Sigmoid colon (tissue), 7 donors: ENCODE measurements around the gene ADCY2. TPM values are rescaled to one million over a fixed set of nuclear protein-coding genes. Genes with fewer than 3 reads are reported as not detected.

Experiments used
- DNase-seq: peaks from one replicate; pipeline ENCODE4 v3.0.0-alpha.2; 2019
- H3K27ac ChIP-seq, 4 donors: fragments of 200-600 bp; sonication (generic); one replicate each; pipeline ENCODE4 v1.5.1; 2016 to 2019; ENCODE audit warnings: mild to moderate bottlenecking in 1 of 4
- H3K27me3 ChIP-seq, 3 donors: fragments of 200-600 bp; sonication (generic); one replicate each; pipeline ENCODE4 v1.5.1; 2019; ENCODE audit warnings: mild to moderate bottlenecking in 1 of 3
- H3K36me3 ChIP-seq, 4 donors: fragments of 200-600 bp; sonication (generic); one replicate each; pipeline ENCODE4 v1.5.1; 2016 to 2019
- H3K4me1 ChIP-seq, 4 donors: fragments of 200-600 bp; sonication (generic); one replicate each; pipeline ENCODE4 v1.5.1; 2017 to 2019
- H3K4me3 ChIP-seq, 4 donors: fragments of 200-600 bp; sonication (generic); one replicate each; pipeline ENCODE4 v1.5.1; 2017 to 2019; ENCODE audit warnings: mild to moderate bottlenecking in 2 of 4, moderate library complexity in 1 of 4
- H3K9me3 ChIP-seq, 4 donors: fragments of 200-600 bp in 3 of 4; sonication (generic) in 3 of 4; one replicate each; pipeline versions ENCODE4 v1.5.1 to v1.6.1; 2013 to 2019
- EP300 ChIP-seq, 4 donors: sonication (generic); formaldehyde crosslinking; IDR thresholded peaks; one replicate each; pipeline ENCODE4 v1.6.1; 2017; ENCODE audit warnings: antibody characterized with exemption in 4 of 4
- POLR2A ChIP-seq, 2 donors: fragments of 450-650 bp; IDR thresholded peaks; one replicate each; pipeline ENCODE4 v1.6.1; 2016; ENCODE audit warnings: antibody characterized with exemption in 2 of 2, mild to moderate bottlenecking in 2 of 2, moderate library complexity in 2 of 2
- POLR2AphosphoS5 ChIP-seq, 4 donors: sonication (generic); formaldehyde crosslinking; IDR thresholded peaks; one replicate each; pipeline ENCODE4 v1.6.1; 2017; ENCODE audit warnings: antibody characterized with exemption in 4 of 4
- WGBS, 2 donors: extraction: QIAGEN DNeasy Blood & Tissue Kit; methylation state at CpG; one replicate each; pipeline ENCODE4 v1.1.7; 2013; 5-methylcytosine and 5-hydroxymethylcytosine counted together
- intact Hi-C: fragments of 100-400 bp; cut with DNase I; formaldehyde crosslinking; loops from one replicate; pipeline ENCODE4 v1.15.1; 2023
- polyA plus RNA-seq, 3 donors: library from polyadenylated mRNA; stranded (reverse); fragments of 200-250 nt; gene quantifications; one replicate each; pipeline ENCODE4 v1.2.3, GENCODE V29; 2013
- total RNA-seq, 4 donors: library from RNA; depleted of rRNA; stranded (reverse); fragments of >200 nt; gene quantifications; one replicate each; pipeline ENCODE4 v1.1.0, GENCODE V29; 2016
- TF ChIP-seq, protein P1 (sequence below), 4 experiments: fragments of 450-650 bp in 3 of 4; fragments of 200-600 bp in 1 of 4; IDR thresholded peaks; one replicate each; pipeline ENCODE4 v1.5.1; 2016 to 2019; ENCODE audit warnings: antibody characterized with exemption in 4 of 4, mild to moderate bottlenecking in 3 of 4, moderate library complexity in 2 of 4
- donor health status: healthy with polysubstance abuse.
- donor health status: Bipolar disorder and iron deficiency.
- donor health status: healthy.

ADCY2 gene
- total and polyA plus RNA-seq, 7 donors: 0.69 to 9.5 (median 4.4) TPM

DNA sequence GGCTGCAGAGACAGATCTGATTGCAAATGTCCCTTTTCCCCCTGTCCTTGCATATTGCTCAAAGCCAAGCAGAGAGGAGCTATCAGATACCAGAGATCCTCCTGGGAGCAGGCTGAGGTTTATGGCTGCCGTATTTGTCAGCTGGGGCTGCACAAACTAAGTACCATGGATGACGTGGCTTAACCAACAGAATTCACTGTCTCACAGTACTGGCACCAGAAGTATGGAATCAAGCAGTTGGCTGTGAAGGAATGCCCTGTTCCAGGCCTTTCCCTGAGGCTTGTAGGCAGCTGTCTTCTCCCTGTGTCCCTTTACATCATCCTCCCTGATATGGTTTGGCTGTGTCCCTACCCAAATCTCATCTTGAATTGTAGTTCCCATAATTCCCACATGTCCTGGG lies 452.4 kb downstream of the ADCY2 start:
- no peak overlapping the region for H3K4me3 ChIP-seq
- WGBS, 2 donors: 56 to 73% methylated on average over 2 of the region's 2 CpGs

GRCh38 chr5:7849681-7850394 lies 453.9 kb downstream of the ADCY2 start:
- intact Hi-C loops: no loop called here
- Histone ChIP-seq H3K27ac (no peak overlapping the region), H3K4me1 (peaks cover 0 to 19% (median 17%) of the 10 kb centered on the region in 4 donors), H3K36me3 (no peaks in the 10 kb centered on the region), H3K4me3 (peak overlapping the region; percentile 13 to 61 (median 53)), H3K27me3 (peaks cover 7 to 45% (median 26%) of the 10 kb centered on the region in 3 donors), H3K9me3 (no peaks in the 10 kb centered on the region)
- 3 to 4% methylated on average over 44 of the region's 44 CpGs for WGBS, 2 donors
- peak; percentile 66 for DNase-seq
- TF ChIP-seq EP300 (IDR thresholded peaks at IDR 0.05): no peak
- no peak for TF ChIP-seq POLR2AphosphoS5 (IDR thresholded peaks at IDR 0.05)
- TF ChIP-seq, protein P1, sequence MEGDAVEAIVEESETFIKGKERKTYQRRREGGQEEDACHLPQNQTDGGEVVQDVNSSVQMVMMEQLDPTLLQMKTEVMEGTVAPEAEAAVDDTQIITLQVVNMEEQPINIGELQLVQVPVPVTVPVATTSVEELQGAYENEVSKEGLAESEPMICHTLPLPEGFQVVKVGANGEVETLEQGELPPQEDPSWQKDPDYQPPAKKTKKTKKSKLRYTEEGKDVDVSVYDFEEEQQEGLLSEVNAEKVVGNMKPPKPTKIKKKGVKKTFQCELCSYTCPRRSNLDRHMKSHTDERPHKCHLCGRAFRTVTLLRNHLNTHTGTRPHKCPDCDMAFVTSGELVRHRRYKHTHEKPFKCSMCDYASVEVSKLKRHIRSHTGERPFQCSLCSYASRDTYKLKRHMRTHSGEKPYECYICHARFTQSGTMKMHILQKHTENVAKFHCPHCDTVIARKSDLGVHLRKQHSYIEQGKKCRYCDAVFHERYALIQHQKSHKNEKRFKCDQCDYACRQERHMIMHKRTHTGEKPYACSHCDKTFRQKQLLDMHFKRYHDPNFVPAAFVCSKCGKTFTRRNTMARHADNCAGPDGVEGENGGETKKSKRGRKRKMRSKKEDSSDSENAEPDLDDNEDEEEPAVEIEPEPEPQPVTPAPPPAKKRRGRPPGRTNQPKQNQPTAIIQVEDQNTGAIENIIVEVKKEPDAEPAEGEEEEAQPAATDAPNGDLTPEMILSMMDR (IDR thresholded peaks at IDR 0.05): no peak
- TF ChIP-seq POLR2A (IDR thresholded peaks at IDR 0.05): no peak

More for the DNA sequence above, 452.4 kb downstream of the ADCY2 start:
- Histone ChIP-seq H3K36me3 (no peaks in the 10 kb centered on the region), H3K27ac (no peak overlapping the region), H3K4me1 (peaks cover 0 to 19% (median 17%) of the 10 kb centered on the region in 4 donors), H3K9me3 (no peaks in the 10 kb centered on the region), H3K27me3 (peaks cover 7 to 45% (median 26%) of the 10 kb centered on the region in 3 donors)
- TF ChIP-seq, protein P1 (IDR thresholded peaks at IDR 0.05): no peak
- TF ChIP-seq EP300 (IDR thresholded peaks at IDR 0.05) (no peak), POLR2AphosphoS5 (IDR thresholded peaks at IDR 0.05) (no peak)
- intact Hi-C loops: no loop called here
- DNase-seq: no peak

GRCh38 chr5:7850395-7851239 lies 454.7 kb downstream of the ADCY2 start, which contains the start of gene CFAP90:
Gene CFAP90 (minus strand): TSS chr5:7851133. CDS start chr5:7851021, 112 bp downstream.
- no peaks in the 10 kb centered on the region for H3K9me3 ChIP-seq
- DNase-seq: no peak

DNA sequence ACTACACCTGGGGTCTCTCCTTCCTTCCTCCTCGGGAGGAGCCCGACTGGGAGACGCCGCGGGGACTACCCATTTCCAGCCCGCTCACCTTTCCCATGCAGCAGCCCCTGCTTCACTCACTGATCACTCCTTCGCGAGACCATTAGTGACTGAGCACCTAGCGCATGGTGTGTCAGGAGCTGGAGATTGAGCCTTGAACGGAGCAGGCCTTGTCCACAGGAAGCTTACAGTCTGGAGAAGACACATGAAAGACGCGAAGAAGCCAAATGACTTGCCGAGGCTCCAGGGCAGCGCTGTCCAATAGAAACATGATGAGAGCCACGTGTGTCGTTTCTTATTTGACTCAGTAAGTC lies 455.3 kb downstream of the ADCY2 start:
- peaks cover 7 to 45% (median 26%) of the 10 kb centered on the region in 3 donors for H3K27me3 ChIP-seq
- H3K36me3 ChIP-seq: no peaks in the 10 kb centered on the region
- 63 to 65% methylated on average over 16 of the region's 16 CpGs for WGBS, 2 donors
- peaks cover 0 to 19% (median 17%) of the 10 kb centered on the region in 4 donors for H3K4me1 ChIP-seq
- TF ChIP-seq, protein P1 (IDR thresholded peaks at IDR 0.05): no peak
- TF ChIP-seq POLR2AphosphoS5 (IDR thresholded peaks at IDR 0.05): no peak
- no peak for TF ChIP-seq POLR2A (IDR thresholded peaks at IDR 0.05)
- no peak for TF ChIP-seq EP300 (IDR thresholded peaks at IDR 0.05)
- H3K27ac ChIP-seq: no peak overlapping the region
- no peak for DNase-seq
- H3K4me3 ChIP-seq: peak overlapping the region in 3 of 4 donors; percentile 47 to 61 (median 59)
- intact Hi-C loops: no loop called here
- H3K9me3 ChIP-seq: no peaks in the 10 kb centered on the region

More at GRCh38 chr5:7850395-7851239, 454.7 kb downstream of the ADCY2 start, which contains the start of gene CFAP90:
- WGBS, 2 donors: 2 to 3% methylated on average over 76 of the region's 76 CpGs
- Histone ChIP-seq H3K27ac (no peak within 1 kb of the TSS), H3K27me3 (peaks cover 7 to 45% (median 26%) of the 10 kb centered on the region in 3 donors), H3K4me1 (peaks cover 0 to 19% (median 17%) of the 10 kb centered on the region in 4 donors), H3K4me3 (peak within 1 kb of the TSS; percentile 29 to 61 (median 53)), H3K36me3 (no peaks in the 10 kb centered on the region)
- no peak for TF ChIP-seq EP300 (IDR thresholded peaks at IDR 0.05)
- TF ChIP-seq POLR2A (IDR thresholded peaks at IDR 0.05): no peak
- no peak for TF ChIP-seq POLR2AphosphoS5 (IDR thresholded peaks at IDR 0.05)
- TF ChIP-seq, protein P1 (IDR thresholded peaks at IDR 0.05): no peak
- intact Hi-C loops: no loop called here
